ENCODE measurements around the gene SPPL2C.

GRCh38 chr17:45855691-45856336 lies 11.1 kb downstream of the SPPL2C start:
- no peak for TF ChIP-seq CTCF (IDR thresholded peaks at IDR 0.05; ENCODE audit: insufficient read depth, low read length, poor library complexity, severe bottlenecking)
- TF ChIP-seq EZH2phosphoT487 (conservative IDR thresholded peaks at IDR 0.05; ENCODE audit: low read length): no peak
